ENCODE results near the gene FH. TPM values are rescaled to one million over a fixed set of nuclear protein-coding genes. Genes with fewer than 3 reads are reported as not detected.

Gene FH
- polyA plus RNA-seq, 2 of the 4 experiments (the other 2 are of a cell fraction) = 98.7 to 99.8 TPM

DNA sequence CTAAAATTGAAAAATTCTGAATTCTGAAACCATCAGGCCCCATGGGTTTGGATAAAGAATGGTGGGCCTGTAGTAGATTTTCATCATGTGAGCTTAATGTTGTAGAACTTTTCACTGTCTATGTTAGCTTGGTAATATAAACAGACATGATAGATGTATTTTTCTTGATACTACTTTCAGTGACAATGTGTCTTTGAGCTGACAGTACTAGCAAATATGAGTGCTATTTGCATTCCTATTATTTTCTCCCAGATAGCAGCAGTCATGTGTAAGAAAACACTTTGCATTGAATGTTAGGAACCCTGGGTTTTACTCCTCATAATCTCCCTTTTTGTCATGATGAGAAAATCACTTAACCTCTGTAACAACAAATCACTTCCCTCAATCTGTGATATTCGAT is 30.8 kb upstream of the FH start:
- Histone ChIP-seq H3K4me1 (no peaks in the 10 kb centered on the region), H3K27ac (no peak overlapping the region), H3K4me2 (no peak overlapping the region), H3K4me3 (no peak overlapping the region), H3K9me3 (no peaks in the 10 kb centered on the region)
- TF ChIP-seq GATA3 (IDR thresholded peaks at IDR 0.05; ENCODE audit: borderline replicate concordance) = no peak
- TF ChIP-seq HOXB13 (CRISPR knock-in tag; IDR thresholded peaks at IDR 0.05; ENCODE audit: low read depth) = no peak
- TF ChIP-seq, protein P1, sequence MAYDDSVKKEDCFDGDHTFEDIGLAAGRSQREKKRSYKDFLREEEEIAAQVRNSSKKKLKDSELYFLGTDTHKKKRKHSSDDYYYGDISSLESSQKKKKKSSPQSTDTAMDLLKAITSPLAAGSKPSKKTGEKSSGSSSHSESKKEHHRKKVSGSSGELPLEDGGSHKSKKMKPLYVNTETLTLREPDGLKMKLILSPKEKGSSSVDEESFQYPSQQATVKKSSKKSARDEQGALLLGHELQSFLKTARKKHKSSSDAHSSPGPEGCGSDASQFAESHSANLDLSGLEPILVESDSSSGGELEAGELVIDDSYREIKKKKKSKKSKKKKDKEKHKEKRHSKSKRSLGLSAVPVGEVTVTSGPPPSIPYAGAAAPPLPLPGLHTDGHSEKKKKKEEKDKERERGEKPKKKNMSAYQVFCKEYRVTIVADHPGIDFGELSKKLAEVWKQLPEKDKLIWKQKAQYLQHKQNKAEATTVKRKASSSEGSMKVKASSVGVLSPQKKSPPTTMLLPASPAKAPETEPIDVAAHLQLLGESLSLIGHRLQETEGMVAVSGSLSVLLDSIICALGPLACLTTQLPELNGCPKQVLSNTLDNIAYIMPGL (CRISPR knock-in tag; IDR thresholded peaks at IDR 0.05; ENCODE audit: borderline replicate concordance) = no peak
- no peak for TF ChIP-seq SMC3 (IDR thresholded peaks at IDR 0.05)
- TF ChIP-seq MAFK (IDR thresholded peaks at IDR 0.05; ENCODE audit: partially characterized antibody) = no peak
- no peak for TF ChIP-seq ZFP36 (IDR thresholded peaks at IDR 0.05; ENCODE audit: borderline replicate concordance, partially characterized antibody)
- TF ChIP-seq EHF (CRISPR knock-in tag; IDR thresholded peaks at IDR 0.05) = no peak
- no peak for TF ChIP-seq FOXS1 (CRISPR knock-in tag; IDR thresholded peaks at IDR 0.05)
- TF ChIP-seq HOXA7 (CRISPR knock-in tag; IDR thresholded peaks at IDR 0.05) = no peak
- no peak for TF ChIP-seq EHMT2 (IDR thresholded peaks at IDR 0.05; ENCODE audit: low read depth)
- no peak for TF ChIP-seq NFE2L2 (conservative IDR thresholded peaks at IDR 0.05; ENCODE audit: low read length)
- no peak for TF ChIP-seq MAZ (IDR thresholded peaks at IDR 0.05; ENCODE audit: borderline replicate concordance, low read depth, low read length)
- no peak for TF ChIP-seq ZC3H11A (IDR thresholded peaks at IDR 0.05)
- no peak for TF ChIP-seq EP300 (IDR thresholded peaks at IDR 0.05)
- TF ChIP-seq JUNB (IDR thresholded peaks at IDR 0.05) = no peak
- TF ChIP-seq, protein P2, sequence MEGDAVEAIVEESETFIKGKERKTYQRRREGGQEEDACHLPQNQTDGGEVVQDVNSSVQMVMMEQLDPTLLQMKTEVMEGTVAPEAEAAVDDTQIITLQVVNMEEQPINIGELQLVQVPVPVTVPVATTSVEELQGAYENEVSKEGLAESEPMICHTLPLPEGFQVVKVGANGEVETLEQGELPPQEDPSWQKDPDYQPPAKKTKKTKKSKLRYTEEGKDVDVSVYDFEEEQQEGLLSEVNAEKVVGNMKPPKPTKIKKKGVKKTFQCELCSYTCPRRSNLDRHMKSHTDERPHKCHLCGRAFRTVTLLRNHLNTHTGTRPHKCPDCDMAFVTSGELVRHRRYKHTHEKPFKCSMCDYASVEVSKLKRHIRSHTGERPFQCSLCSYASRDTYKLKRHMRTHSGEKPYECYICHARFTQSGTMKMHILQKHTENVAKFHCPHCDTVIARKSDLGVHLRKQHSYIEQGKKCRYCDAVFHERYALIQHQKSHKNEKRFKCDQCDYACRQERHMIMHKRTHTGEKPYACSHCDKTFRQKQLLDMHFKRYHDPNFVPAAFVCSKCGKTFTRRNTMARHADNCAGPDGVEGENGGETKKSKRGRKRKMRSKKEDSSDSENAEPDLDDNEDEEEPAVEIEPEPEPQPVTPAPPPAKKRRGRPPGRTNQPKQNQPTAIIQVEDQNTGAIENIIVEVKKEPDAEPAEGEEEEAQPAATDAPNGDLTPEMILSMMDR (IDR thresholded peaks at IDR 0.05) = no peak
- TF ChIP-seq CEBPB (IDR thresholded peaks at IDR 0.05) = no peak
- TF ChIP-seq HDAC2 (IDR thresholded peaks at IDR 0.05) = no peak
- ChIA-PET POLR2A (no interaction called here), CTCF (no interaction called here)
- DNase-seq (ENCODE audit: low read depth in 1 of 2, low spot score in 1 of 2) (no peak), ATAC-seq (no peak), FAIRE-seq (no peak)
- WGBS (ENCODE audit: missing lambda C conversion rate) = 48% methylated on average over 1 of the region's 1 CpG

DNA sequence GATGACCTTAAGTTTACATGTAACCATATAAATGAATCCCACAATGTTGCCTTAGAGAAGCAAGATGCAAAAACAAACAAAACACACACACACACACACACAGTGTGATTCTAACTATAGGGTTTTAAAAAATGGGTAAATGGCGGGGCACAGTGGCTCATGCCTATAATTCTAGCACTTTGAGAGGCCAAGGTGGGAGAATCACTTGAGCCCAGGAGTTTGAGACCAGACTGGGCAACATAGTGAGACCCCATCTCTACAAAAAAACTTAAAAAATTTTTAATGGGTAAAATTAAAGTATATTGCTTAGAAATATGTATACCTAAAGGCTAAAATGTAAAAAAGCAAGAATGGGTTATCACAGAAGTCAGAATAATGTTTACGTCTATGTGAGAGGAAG is 28.5 kb upstream of the FH start:
- FAIRE-seq = no peak
- Histone ChIP-seq H3K4me3 (no peak overlapping the region), H3K27ac (no peak overlapping the region), H3K4me1 (no peaks in the 10 kb centered on the region), H3K4me2 (no peak overlapping the region), H3K9me3 (no peaks in the 10 kb centered on the region)
- TF ChIP-seq FOSL2 (IDR thresholded peaks at IDR 0.05) = no peak
- no peak for TF ChIP-seq FOSL2 (CRISPR knock-in tag; IDR thresholded peaks at IDR 0.05)
- no peak for TF ChIP-seq CHD4 (IDR thresholded peaks at IDR 0.05; ENCODE audit: borderline replicate concordance)
- TF ChIP-seq, protein P3, sequence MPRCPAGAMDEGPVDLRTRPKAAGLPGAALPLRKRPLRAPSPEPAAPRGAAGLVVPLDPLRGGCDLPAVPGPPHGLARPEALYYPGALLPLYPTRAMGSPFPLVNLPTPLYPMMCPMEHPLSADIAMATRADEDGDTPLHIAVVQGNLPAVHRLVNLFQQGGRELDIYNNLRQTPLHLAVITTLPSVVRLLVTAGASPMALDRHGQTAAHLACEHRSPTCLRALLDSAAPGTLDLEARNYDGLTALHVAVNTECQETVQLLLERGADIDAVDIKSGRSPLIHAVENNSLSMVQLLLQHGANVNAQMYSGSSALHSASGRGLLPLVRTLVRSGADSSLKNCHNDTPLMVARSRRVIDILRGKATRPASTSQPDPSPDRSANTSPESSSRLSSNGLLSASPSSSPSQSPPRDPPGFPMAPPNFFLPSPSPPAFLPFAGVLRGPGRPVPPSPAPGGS (IDR thresholded peaks at IDR 0.05) = no peak
- TF ChIP-seq POLR2A (IDR thresholded peaks at IDR 0.05; ENCODE audit: low read length) = no peak
- no peak for TF ChIP-seq HOXB5 (CRISPR knock-in tag; IDR thresholded peaks at IDR 0.05)
- no peak for TF ChIP-seq FOXS1 (CRISPR knock-in tag; IDR thresholded peaks at IDR 0.05)
- TF ChIP-seq CBX8 (IDR thresholded peaks at IDR 0.05) = no peak
- TF ChIP-seq HOXB13 (CRISPR knock-in tag; IDR thresholded peaks at IDR 0.05; ENCODE audit: low read depth) = no peak
- ATAC-seq = no peak
- 47% methylated on average over 2 of the region's 2 CpGs for WGBS (ENCODE audit: missing lambda C conversion rate)
- ChIA-PET POLR2A (no interaction called here), CTCF (interaction anchor here (0.6 kb wide), 1 partner anchor 197 kb away, joined by 3 read pairs; no protein-coding TSS in a partner anchor)
- DNase-seq (ENCODE audit: low read depth in 1 of 2, low spot score in 1 of 2) = no peak
